Gastrocnemius medialis (tissue), 4 donors: ENCODE data around the gene HMCN2. TPM values are rescaled to one million over a fixed set of nuclear protein-coding genes. Genes with fewer than 3 reads are reported as not detected.

Source experiments
- ATAC-seq, 2 donors: fragments of 150-250 bp; one replicate each; pipeline ENCODE4 v1.9.1; 2016
- DNase-seq, 2 donors: peaks; one replicate each; pipeline ENCODE4 v3.0.0-alpha.2; 2019
- H3K27ac ChIP-seq, 4 donors: fragments of 200-600 bp; sonication (generic); 1 replicate in 1 of 4; 2 replicates in 3 of 4; pipeline ENCODE4 v1.5.1; 2016 to 2018; ENCODE audit warnings: mild to moderate bottlenecking in 2 of 4, moderate library complexity in 1 of 4
- H3K27me3 ChIP-seq, 3 donors: fragments of 200-600 bp; sonication (generic) in 2 of 3; 1 replicate in 1 of 3; 2 replicates in 2 of 3; pipeline versions ENCODE4 v1.5.1 to v1.6.0; 2016 to 2019; ENCODE audit warnings: mild to moderate bottlenecking in 1 of 3, moderate library complexity in 1 of 3
- H3K36me3 ChIP-seq, 2 donors: fragments of 200-600 bp; sonication (generic) in 1 of 2; one replicate each; pipeline ENCODE4 v1.5.1; 2017 to 2018
- H3K4me1 ChIP-seq, 2 donors: fragments of 200-600 bp; sonication (generic) in 1 of 2; one replicate each; pipeline ENCODE4 v1.5.1; 2016 to 2017; ENCODE audit warnings: mild to moderate bottlenecking in 2 of 2
- H3K4me3 ChIP-seq, 4 donors: fragments of 200-600 bp; sonication (generic) in 3 of 4; 1 replicate in 1 of 4; 2 replicates in 3 of 4; pipeline ENCODE4 v1.5.1; 2016 to 2019; ENCODE audit warnings: mild to moderate bottlenecking in 2 of 4
- H3K9me3 ChIP-seq, 3 donors: fragments of 200-600 bp; sonication (generic) in 2 of 3; 1 replicate in 1 of 3; 2 replicates in 2 of 3; pipeline ENCODE4 v1.5.1; 2016 to 2019
- CTCF ChIP-seq, 5 experiments: fragments of 450-650 bp in 3 of 5; fragments of 200-600 bp in 2 of 5; sonication (generic) in 2 of 5; IDR thresholded peaks in 4 of 5; conservative IDR thresholded peaks in 1 of 5; 1 replicate in 4 of 5; 2 replicates in 1 of 5; pipeline ENCODE4 v1.5.1; 2016 to 2019; ENCODE audit warnings: antibody characterized with exemption in 5 of 5, mild to moderate bottlenecking in 3 of 5, moderate library complexity in 3 of 5
- POLR2A ChIP-seq, 2 donors: fragments of 450-650 bp; IDR thresholded peaks; one replicate each; pipeline ENCODE4 v1.6.1; 2017; ENCODE audit warnings: antibody characterized with exemption in 2 of 2, mild to moderate bottlenecking in 2 of 2, moderate library complexity in 2 of 2
- in situ Hi-C, 4 donors: fragments of 200-750 bp; cut with MboI; loops; one replicate each; pipeline versions ENCODE4 v1.15.0 to v1.8.0; 2017; ENCODE audit warnings: low sequenced_read_pairs in 4 of 4
- intact Hi-C: fragments of 100-400 bp; cut with DNase I; formaldehyde crosslinking; loops from one replicate; pipeline ENCODE4 v1.15.1; 2023; ENCODE audit warnings: low total_unique reads
- total RNA-seq, 4 donors: library from RNA; depleted of rRNA; stranded (reverse); fragments of >200 nt; gene quantifications; one replicate each; pipeline versions ENCODE4 v1.1.0 to v1.2.3, GENCODE V29; 2016

The HMCN2 gene
- total RNA-seq, 4 donors from 2014 or later: 1.9 to 8.5 (median 7.7) TPM

- in situ Hi-C loops (loop anchor here in 3 of 4 donors (5.0 kb wide), 2 partner anchors 219 to 229 kb away; no protein-coding TSS in a partner anchor), intact Hi-C loops (no loop called here)
- Histone ChIP-seq H3K4me3 (no peak overlapping the region), H3K36me3 (no peaks in the 10 kb centered on the region), H3K9me3 (no peaks in the 10 kb centered on the region), H3K27ac (no peak overlapping the region), H3K27me3 (no peaks in the 10 kb centered on the region), H3K4me1 (no peaks in the 10 kb centered on the region)
- no peak for TF ChIP-seq CTCF (IDR thresholded peaks at IDR 0.05 in 4 of 5, conservative IDR thresholded peaks at IDR 0.05 in 1 of 5)
- no peak for TF ChIP-seq POLR2A (IDR thresholded peaks at IDR 0.05)
- ATAC-seq: no peak
- DNase-seq: no peak
Measured at GRCh38 chr9:130458027-130458803, 192.7 kb downstream of the HMCN2 start.

- no peaks in the 10 kb centered on the region for H3K36me3 ChIP-seq
- H3K4me1 ChIP-seq: no peaks in the 10 kb centered on the region
- ATAC-seq (no peak), DNase-seq (no peak)
- TF ChIP-seq POLR2A (IDR thresholded peaks at IDR 0.05) (no peak), CTCF (IDR thresholded peaks at IDR 0.05 in 4 of 5, conservative IDR thresholded peaks at IDR 0.05 in 1 of 5) (no peak)
- H3K9me3 ChIP-seq: no peaks in the 10 kb centered on the region
- no peak overlapping the region for H3K27ac ChIP-seq
- no peak overlapping the region for H3K4me3 ChIP-seq
- no peaks in the 10 kb centered on the region for H3K27me3 ChIP-seq
- in situ Hi-C loops: loop anchor here in 3 of 4 donors (5.0 kb wide), 2 partner anchors 219 to 229 kb away; no protein-coding TSS in a partner anchor
- intact Hi-C loops: no loop called here
Measured at GRCh38 chr9:130458804-130459067, 193.2 kb downstream of the HMCN2 start.

GRCh38 chr9:130459151-130459550, 193.6 kb downstream of the HMCN2 start:
- intact Hi-C loops: no loop called here
- no peak for ATAC-seq
- in situ Hi-C loops: loop anchor here in 3 of 4 donors (5.0 kb wide), 2 partner anchors 218 to 228 kb away; no protein-coding TSS in a partner anchor

GRCh38 chr9:130459941-130460669, 194.5 kb downstream of the HMCN2 start:
- no peaks in the 10 kb centered on the region for H3K27me3 ChIP-seq
- no peak for ATAC-seq
- H3K9me3 ChIP-seq: no peaks in the 10 kb centered on the region
- no peaks in the 10 kb centered on the region for H3K36me3 ChIP-seq
- DNase-seq: no peak
- H3K27ac ChIP-seq: no peak overlapping the region
- no peak overlapping the region for H3K4me3 ChIP-seq
- no peaks in the 10 kb centered on the region for H3K4me1 ChIP-seq
- no peak for TF ChIP-seq CTCF (IDR thresholded peaks at IDR 0.05 in 4 of 5, conservative IDR thresholded peaks at IDR 0.05 in 1 of 5)
- no peak for TF ChIP-seq POLR2A (IDR thresholded peaks at IDR 0.05)
- in situ Hi-C loops: loop anchor here in 3 of 4 donors (5.0 kb wide), 2 partner anchors 217 to 227 kb away; no protein-coding TSS in a partner anchor
- intact Hi-C loops: no loop called here

More at GRCh38 chr9:130459151-130459550, 193.6 kb downstream of the HMCN2 start:
- H3K4me3 ChIP-seq: no peak overlapping the region
- H3K36me3 ChIP-seq: no peaks in the 10 kb centered on the region
- no peaks in the 10 kb centered on the region for H3K27me3 ChIP-seq
- no peak for DNase-seq
- no peak overlapping the region for H3K27ac ChIP-seq
- no peaks in the 10 kb centered on the region for H3K4me1 ChIP-seq
- H3K9me3 ChIP-seq: no peaks in the 10 kb centered on the region
- no peak for TF ChIP-seq CTCF (IDR thresholded peaks at IDR 0.05 in 4 of 5, conservative IDR thresholded peaks at IDR 0.05 in 1 of 5)
- TF ChIP-seq POLR2A (IDR thresholded peaks at IDR 0.05): no peak
